Stimulated activated CD4-positive, alpha-beta T cell treated with anti-CD3 and anti-CD28 coated beads, Interleukin-12 subunit alpha, Interleukin-12 subunit beta, amount 100 ng/mL, for 24 hours (primary cell): ENCODE measurements around the gene SAMD4B.
A peak's percentile ranks its signal among the peaks of the same experiment; 100 is the strongest.
"Not testable (repeated sequence)": the region's sequence is repeated elsewhere in the genome, so short reads cannot be mapped to it uniquely, and the experiment has no call there.

Experiments used
- DNase-seq, 2 experiments: peaks; one replicate each; pipeline ENCODE4 v3.0.0-alpha.2; 2020; ENCODE audit warnings: low read depth in 2 of 2

The SAMD4B gene

GRCh38 chr19:39335168-39335548, 7.1 kb upstream of the SAMD4B start:
- DNase-seq, result peak in 1 of 2 experiments; percentile 33

GRCh38 chr19:39336483-39336882, 5.7 kb upstream of the SAMD4B start:
- no peak for DNase-seq

GRCh38 chr19:39339674-39340073, 2.5 kb upstream of the SAMD4B start:
- no peak for DNase-seq

- not testable (repeated sequence) for DNase-seq
These were observed 2.1 kb upstream of the SAMD4B start for GRCh38 chr19:39340156-39340555.

GRCh38 chr19:39341129-39341718, 997 bp upstream of the SAMD4B start:
- DNase-seq, result no peak

- DNase-seq, result no peak
These were observed 555 bp downstream of the SAMD4B start for GRCh38 chr19:39342647-39343305.

GRCh38 chr19:39345956-39346355, 3.7 kb downstream of the SAMD4B start:
- DNase-seq, result no peak

DNA sequence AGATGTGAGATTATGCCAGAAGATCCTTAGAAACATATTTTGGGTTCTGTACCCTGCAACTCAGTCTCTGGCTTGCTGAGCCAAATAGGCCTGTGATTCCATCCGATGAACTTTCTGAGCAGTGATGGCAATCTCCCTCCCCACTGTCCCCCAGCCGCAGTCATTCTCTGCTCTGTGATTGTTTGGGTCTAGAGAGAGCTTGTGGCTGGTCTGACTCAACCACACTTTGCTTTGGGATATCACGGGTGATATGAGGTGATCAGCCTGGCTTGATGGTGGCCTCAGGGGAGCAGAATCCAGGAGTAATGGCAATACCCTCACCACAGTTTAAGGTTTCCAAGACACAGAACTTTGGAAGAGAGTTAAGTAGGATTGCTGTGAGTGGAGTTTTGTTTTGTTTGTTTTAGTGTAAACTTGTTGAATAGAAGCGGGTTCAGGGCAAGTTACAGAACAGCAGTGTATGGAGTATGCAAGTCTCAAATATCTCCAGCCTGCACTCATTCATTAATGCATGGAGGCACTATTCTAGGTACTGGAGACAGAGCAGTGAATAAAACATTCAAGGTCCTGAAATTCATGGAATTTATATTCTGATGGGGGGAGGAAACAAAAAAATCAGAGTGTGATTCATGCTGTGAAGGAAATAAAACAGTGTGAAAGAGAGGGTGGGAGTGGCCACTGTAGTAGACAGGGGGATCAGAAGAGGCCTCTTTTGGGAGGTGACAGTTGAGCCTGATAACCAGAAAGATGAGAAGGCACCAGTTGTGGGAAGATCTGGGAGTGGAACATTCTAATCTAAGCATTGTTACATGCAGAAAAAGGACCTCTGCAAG, 5.3 kb downstream of the SAMD4B start:
- DNase-seq, result no peak

DNA sequence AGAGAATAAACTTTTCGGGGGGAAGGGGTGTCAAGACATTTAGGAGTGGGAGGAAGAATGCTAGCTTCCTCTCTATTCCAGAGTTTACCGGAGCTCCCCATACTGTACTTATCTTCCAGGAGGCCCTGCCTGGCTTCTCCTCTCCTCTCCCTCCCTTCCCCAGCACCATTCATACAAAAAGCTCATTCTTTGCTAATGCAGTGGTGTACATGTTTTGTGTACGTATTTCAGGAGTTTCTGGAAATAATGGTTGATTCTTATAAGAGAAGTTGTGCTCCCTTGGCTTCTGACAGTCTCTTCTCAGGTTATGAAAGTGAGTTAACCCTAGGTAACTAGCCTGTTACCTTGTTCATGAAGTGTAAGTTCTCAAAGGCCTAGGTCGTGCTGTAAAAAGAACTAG, 7.1 kb downstream of the SAMD4B start:
- no peak for DNase-seq

- DNase-seq, result no peak
These were observed 7.9 kb downstream of the SAMD4B start for GRCh38 chr19:39350156-39350555.

DNA sequence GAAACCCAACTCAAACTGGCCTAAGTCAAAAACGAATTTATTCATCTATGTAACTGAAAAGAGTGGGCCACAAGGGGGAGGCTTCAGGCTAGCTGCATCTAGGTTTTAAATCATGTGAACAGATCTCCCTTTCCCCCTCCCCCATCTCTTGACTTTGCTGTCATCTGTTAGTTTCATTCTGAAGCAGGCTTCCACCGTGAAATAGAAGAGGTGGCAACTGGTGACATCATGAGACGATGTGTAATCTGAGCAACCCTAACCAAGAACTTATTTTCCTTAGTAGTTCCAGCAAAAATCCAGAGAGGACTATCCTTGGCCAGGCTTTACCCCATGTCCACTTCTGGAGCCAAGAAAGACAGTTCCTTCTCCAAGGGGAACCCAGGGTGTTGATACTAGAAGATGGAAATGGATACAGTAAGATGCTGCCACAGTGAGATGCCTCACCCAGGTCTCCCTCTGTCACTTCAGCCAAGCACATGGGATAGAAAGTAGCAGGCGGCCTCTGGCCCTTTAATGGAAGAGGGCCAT, 9.4 kb downstream of the SAMD4B start:
- peak in 1 of 2 experiments; percentile 13 for DNase-seq

DNA sequence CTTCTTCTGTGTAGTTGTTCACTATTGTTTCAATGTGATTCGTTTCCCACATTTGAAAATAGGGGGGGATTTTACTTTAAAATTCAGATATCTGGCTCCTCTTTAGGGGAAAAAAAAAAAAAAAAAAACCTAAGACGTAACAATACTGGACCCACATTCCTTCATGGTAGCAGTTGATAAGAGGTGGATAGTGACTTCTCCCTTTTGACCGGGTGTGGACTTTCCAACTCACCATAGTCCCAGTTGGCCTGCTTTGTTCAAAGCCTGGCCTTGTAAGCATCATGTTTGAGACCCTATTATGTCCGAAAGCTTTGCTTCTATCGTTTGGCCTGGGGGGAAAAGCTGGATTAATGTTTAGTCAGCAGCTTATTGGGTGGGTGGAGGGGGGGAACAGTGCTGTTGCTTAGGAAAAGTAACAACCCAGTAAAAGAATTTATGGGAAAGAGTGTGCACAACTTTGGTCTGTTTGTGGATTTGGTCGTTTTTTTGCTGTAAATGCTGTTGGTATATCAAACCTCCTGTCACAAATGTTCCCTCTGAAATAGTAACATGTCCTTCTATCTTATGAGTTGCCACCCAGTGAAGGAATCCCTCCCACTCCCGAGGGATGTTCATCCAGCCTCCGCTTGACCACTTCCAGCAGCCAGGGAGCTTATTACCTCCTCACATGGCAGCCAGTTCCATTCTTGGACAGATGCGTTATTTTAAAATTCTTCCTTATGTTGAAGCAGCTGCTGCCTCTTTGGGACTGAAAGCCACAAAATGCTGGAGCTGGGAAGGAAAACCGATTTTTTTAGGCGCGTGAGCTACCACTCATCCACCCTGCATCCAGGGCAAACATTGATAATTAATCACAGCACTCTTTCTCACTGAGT, 10.4 kb downstream of the SAMD4B start:
- no peak for DNase-seq

- no peak for DNase-seq
These were observed 13.0 kb downstream of the SAMD4B start for GRCh38 chr19:39355253-39355652.

DNA sequence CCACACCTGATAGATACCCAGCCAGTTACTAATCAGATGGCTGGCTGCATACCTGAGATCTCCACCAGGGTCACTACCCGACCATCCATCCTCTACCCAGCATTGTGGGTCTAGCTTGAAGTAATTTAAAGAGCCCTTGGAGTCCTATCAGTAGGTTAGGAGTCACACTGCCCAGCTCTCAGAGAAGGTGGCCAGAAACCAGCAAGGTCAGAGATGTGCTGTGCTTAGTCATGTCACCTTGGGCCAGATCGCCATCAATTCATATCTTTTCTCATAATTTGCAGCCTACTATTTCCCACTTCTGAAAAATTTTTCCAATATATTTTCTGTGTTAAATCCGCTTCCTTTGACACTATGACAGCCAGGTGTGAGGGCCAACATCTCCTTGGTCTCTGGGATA, 13.9 kb downstream of the SAMD4B start:
- DNase-seq, result no peak

DNA sequence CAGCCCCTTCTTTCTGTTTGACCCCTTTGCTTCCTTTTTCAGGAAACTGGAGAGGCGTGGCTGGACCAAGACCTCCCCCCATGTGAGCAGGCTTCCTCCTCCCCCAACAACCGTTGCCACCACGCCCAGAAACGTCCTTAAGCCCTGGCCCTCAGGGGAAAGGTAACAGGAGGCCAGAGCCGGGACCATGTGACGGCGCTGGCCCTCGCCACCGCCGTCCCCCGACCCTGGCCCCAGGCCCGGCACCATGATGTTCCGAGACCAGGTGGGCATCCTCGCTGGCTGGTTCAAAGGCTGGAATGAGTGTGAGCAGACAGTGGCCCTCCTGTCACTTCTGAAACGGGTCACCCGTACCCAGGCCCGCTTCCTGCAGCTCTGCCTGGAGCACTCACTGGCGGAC, 14.4 kb downstream of the SAMD4B start:
- DNase-seq, result no peak

DNA sequence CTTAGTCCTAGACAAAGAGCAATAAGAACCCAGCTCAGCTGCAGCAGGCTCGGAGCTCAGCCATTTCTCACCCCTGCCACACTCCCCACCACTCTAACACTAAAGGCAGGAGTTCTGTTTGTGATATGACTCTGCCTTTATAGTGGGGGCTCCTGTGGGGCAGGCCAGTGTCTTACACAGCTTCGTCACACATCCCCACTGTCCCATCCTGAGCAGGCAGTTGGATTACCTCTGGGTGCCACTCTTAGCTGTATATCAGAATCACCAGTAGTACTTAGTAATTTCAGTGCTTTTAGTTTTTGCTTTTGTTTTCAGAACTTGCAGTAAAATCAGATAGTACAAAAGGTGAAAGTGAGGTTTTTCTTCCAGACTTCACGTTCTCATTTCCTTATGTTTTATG, 16.8 kb downstream of the SAMD4B start:
- no peak for DNase-seq

- no peak for DNase-seq
These were observed 18.4 kb downstream of the SAMD4B start for GRCh38 chr19:39360599-39360998.

DNA sequence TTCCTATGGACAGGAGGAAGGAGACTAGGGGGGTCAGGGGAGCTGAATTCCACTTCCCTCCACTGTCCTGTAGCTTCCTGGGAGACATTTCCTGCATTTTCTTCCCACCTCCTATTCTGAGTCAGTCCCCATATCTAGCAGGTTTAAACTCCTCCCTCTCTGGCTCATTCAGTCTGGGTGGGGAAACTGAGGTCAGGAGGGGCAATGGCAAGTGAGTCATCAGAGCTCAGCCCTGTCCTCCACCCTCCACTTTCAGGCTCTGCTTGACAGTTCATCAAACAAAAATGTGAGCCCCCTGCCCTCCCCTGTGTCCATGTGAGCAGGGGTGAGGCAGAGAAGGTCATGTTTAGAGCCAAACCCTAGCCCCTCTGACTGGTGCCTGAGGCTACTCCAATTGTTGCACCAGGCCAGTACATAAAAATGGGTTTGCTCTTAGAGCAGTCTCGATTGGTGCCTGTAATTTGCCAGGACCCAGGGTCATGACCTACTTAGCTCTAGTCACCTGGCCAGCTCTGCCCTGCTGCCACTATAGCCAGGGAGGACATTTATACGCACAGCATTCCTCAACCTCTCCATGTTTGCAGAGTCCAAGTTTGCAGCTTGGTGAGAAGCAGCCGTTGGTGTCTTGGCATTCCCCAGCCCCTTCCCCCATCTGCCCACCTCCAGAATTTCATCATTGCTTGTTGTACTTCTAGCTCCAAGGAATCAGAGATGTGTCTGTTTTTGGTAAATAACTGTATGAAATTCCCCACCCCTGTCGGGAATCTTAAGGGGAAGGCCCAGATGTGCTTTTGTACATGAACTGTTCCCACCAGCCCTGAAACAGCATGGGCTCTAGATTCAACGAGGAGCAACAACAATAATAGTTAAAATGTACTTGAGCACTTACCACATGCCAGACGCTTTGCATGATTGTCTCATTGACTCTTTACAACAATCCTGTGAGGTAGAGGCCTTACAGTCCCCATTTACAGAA, 20.7 kb downstream of the SAMD4B start:
- DNase-seq, result no peak

GRCh38 chr19:39363901-39364457, 21.8 kb downstream of the SAMD4B start:
- no peak for DNase-seq

DNA sequence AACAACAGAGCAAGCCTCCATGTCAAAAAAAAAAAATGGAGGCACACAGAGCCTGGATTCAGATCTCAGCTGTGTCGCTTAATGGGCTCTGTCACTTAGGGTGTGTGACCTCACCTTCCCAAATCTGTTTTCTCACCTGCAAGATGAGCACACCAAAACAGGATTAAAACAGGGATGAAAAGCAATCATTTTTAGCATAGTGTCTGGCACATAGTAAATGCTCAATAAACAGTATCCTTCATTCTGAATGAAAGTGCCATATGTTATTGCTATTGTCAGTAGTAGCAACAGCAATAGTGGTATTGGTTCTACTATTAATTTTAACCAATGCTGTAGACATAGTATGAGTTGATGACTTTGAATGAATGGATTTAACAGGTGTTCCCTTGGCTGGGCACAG, 23.3 kb downstream of the SAMD4B start:
- no peak for DNase-seq
